HG03521 (cell line): ENCODE results near the gene CLDND1.
"Not testable (repeated sequence)": the region's sequence is repeated elsewhere in the genome, so short reads cannot be mapped to it uniquely, and the experiment has no call there.

Source experiments
- ATAC-seq: cut with Tn5 transposase; IDR thresholded peaks from one replicate; pipeline ENCODE4 v1.9.1; 2021; ENCODE audit warnings: mild to moderate bottlenecking, moderate library complexity; ENCODE audit not compliant: unreplicated experiment

Gene CLDND1

GRCh38 chr3:98522544-98523281 is at the start of gene CLDND1:
Gene CLDND1 (minus strand): TSS chr3:98522902. CDS start chr3:98521424, 1,478 bp downstream.
- ATAC-seq, result peak; percentile 94

- no peak for ATAC-seq
Observed at GRCh38 chr3:98568402-98568801, 45.7 kb upstream of the CLDND1 start.

GRCh38 chr3:98567666-98568270 is 45.1 kb upstream of the CLDND1 start:
- ATAC-seq, result peak; percentile 31

GRCh38 chr3:98565843-98566242 is 43.1 kb upstream of the CLDND1 start:
- ATAC-seq, result no peak

GRCh38 chr3:98565237-98565643 is 42.5 kb upstream of the CLDND1 start:
- no peak for ATAC-seq

- peak; percentile 11 for ATAC-seq
Observed at GRCh38 chr3:98564282-98565005, 41.7 kb upstream of the CLDND1 start.

GRCh38 chr3:98563661-98564281 is 41.1 kb upstream of the CLDND1 start:
- ATAC-seq, result peak; percentile 58

- no peak for ATAC-seq
Observed at GRCh38 chr3:98561727-98562521, 39.2 kb upstream of the CLDND1 start.

- ATAC-seq, result no peak
Observed at GRCh38 chr3:98560911-98561310, 38.2 kb upstream of the CLDND1 start.

- not testable (repeated sequence) for ATAC-seq
Observed at GRCh38 chr3:98559769-98560168, 37.1 kb upstream of the CLDND1 start.

GRCh38 chr3:98558100-98558827 is 35.6 kb upstream of the CLDND1 start:
- ATAC-seq, result no peak

GRCh38 chr3:98557324-98558010 is 34.8 kb upstream of the CLDND1 start:
- no peak for ATAC-seq

- ATAC-seq, result peak; percentile 75
Observed at GRCh38 chr3:98556164-98557130, 33.7 kb upstream of the CLDND1 start.

GRCh38 chr3:98555025-98555379 is 32.3 kb upstream of the CLDND1 start:
- no peak for ATAC-seq

GRCh38 chr3:98554580-98554979 is 31.9 kb upstream of the CLDND1 start:
- ATAC-seq, result no peak

GRCh38 chr3:98553753-98554152 is 31.1 kb upstream of the CLDND1 start:
- ATAC-seq, result no peak

GRCh38 chr3:98553021-98553563 is 30.4 kb upstream of the CLDND1 start:
- ATAC-seq, result no peak
